ENCODE results near the gene ENOPH1. TPM values are rescaled to one million over a fixed set of nuclear protein-coding genes. Genes with fewer than 3 reads are reported as not detected.

Gene ENOPH1
- total and polyA plus RNA-seq, 2 of the 4 experiments (the other 2 are of a cell fraction): 18.0 to 36.0 TPM

DNA sequence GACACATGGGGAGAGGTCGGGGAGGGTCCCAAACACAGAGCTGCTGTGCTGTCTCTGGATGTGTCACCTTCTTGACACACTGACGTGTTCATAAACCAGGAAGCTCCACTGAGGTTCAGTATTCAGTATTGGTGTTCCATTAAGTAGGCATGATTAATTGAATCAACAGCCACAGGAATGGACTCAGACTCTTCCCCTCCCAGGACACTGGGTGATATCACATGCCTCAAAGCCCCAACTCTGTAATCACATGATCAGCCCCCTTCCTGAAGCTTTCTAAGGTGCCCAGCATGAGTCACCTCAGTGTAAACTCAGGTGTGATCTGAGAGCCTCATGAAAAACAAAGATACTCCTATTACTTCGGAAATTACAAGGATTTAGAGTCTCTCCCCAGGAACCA, 35.5 kb upstream of the ENOPH1 start:
- no peak overlapping the region for H2AK5ac ChIP-seq (ENCODE audit: low read depth, low read length)
- H4K8ac ChIP-seq (ENCODE audit: low read depth in 2 of 2, low read length in 2 of 2): no peak overlapping the region
- H3K56ac ChIP-seq (ENCODE audit: extremely low read depth, insufficient read depth, low read length): no peak overlapping the region
- H3K4me2 ChIP-seq (ENCODE audit: low read depth, low read length): no peak overlapping the region
- no peaks in the 10 kb centered on the region for H3K4me1 ChIP-seq (ENCODE audit: control insufficient read depth, insufficient read depth, low read length)
- no peak for ATAC-seq (ENCODE audit: low read depth)
- no CpG with 5 or more reads among the region's 3 CpGs for WGBS, 2 experiments (ENCODE audit: extremely low coverage in 2 of 2, insufficient read length in 1 of 2)
- H3K27ac ChIP-seq (ENCODE audit: insufficient read depth, low read length): no peak overlapping the region
- in situ Hi-C loops (cut with MboI; ENCODE audit: low sequenced_read_pairs) (no loop called here), intact Hi-C loops (cut with micrococcal nuclease) (no loop called here), dilution Hi-C loops (cut with HindIII; ENCODE audit: low sequenced_read_pairs, unreplicated experiment) (no loop called here)
- H3K4me3 ChIP-seq (ENCODE audit: insufficient read depth, low read depth, low read length): no peak overlapping the region
- no peaks in the 10 kb centered on the region; the same call in 1 of the 2 replicates for H3K9me1 ChIP-seq (ENCODE audit: insufficient read depth, low read length)
- no peak overlapping the region for H2AK9ac ChIP-seq (replicated peaks; ENCODE audit: low read depth, low read length, poor library complexity)
- H3K23ac ChIP-seq (ENCODE audit: low read depth, low read length): no peak overlapping the region
- no peak overlapping the region for H3K4ac ChIP-seq (ENCODE audit: low read depth, low read length)
- H4K91ac ChIP-seq (ENCODE audit: insufficient read depth, low read depth, low read length): no peak overlapping the region
- no peak for DNase-seq
- no peaks in the 10 kb centered on the region for H3K79me1 ChIP-seq (ENCODE audit: low read depth in 1 of 2, low read length in 2 of 2)
- H2BK120ac ChIP-seq (ENCODE audit: low read depth, low read length): no peak overlapping the region
- H3K14ac ChIP-seq (replicated peaks; ENCODE audit: low read depth, low read length): no peak overlapping the region
- BruUV-seq (replicated peaks): no TSS peak
- no peak overlapping the region for H3K18ac ChIP-seq (ENCODE audit: low read depth, low read length)
- TF ChIP-seq BHLHE40 (IDR thresholded peaks at IDR 0.05; ENCODE audit: low read depth, low read length): no peak
- TF ChIP-seq SMC3 (IDR thresholded peaks at IDR 0.05; ENCODE audit: low read depth, low read length): no peak
- TF ChIP-seq POLR2A (IDR thresholded peaks at IDR 0.05; ENCODE audit: low read depth, low read length): no peak
- no peak for TF ChIP-seq CHD1 (IDR thresholded peaks at IDR 0.05; ENCODE audit: low read depth, low read length)
- TF ChIP-seq, protein P1, sequence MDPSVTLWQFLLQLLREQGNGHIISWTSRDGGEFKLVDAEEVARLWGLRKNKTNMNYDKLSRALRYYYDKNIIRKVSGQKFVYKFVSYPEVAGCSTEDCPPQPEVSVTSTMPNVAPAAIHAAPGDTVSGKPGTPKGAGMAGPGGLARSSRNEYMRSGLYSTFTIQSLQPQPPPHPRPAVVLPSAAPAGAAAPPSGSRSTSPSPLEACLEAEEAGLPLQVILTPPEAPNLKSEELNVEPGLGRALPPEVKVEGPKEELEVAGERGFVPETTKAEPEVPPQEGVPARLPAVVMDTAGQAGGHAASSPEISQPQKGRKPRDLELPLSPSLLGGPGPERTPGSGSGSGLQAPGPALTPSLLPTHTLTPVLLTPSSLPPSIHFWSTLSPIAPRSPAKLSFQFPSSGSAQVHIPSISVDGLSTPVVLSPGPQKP (IDR thresholded peaks at IDR 0.05; ENCODE audit: borderline replicate concordance, low read depth, low read length): no peak
- TF ChIP-seq, protein P2, sequence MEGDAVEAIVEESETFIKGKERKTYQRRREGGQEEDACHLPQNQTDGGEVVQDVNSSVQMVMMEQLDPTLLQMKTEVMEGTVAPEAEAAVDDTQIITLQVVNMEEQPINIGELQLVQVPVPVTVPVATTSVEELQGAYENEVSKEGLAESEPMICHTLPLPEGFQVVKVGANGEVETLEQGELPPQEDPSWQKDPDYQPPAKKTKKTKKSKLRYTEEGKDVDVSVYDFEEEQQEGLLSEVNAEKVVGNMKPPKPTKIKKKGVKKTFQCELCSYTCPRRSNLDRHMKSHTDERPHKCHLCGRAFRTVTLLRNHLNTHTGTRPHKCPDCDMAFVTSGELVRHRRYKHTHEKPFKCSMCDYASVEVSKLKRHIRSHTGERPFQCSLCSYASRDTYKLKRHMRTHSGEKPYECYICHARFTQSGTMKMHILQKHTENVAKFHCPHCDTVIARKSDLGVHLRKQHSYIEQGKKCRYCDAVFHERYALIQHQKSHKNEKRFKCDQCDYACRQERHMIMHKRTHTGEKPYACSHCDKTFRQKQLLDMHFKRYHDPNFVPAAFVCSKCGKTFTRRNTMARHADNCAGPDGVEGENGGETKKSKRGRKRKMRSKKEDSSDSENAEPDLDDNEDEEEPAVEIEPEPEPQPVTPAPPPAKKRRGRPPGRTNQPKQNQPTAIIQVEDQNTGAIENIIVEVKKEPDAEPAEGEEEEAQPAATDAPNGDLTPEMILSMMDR (conservative IDR thresholded peaks at IDR 0.05; ENCODE audit: low read depth, low read length): no peak
- TF ChIP-seq RFX5 (IDR thresholded peaks at IDR 0.05; ENCODE audit: low read depth, low read length): no peak
- TF ChIP-seq, protein P3, sequence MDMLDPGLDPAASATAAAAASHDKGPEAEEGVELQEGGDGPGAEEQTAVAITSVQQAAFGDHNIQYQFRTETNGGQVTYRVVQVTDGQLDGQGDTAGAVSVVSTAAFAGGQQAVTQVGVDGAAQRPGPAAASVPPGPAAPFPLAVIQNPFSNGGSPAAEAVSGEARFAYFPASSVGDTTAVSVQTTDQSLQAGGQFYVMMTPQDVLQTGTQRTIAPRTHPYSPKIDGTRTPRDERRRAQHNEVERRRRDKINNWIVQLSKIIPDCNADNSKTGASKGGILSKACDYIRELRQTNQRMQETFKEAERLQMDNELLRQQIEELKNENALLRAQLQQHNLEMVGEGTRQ (IDR thresholded peaks at IDR 0.05; ENCODE audit: low read depth, low read length): no peak
- TF ChIP-seq MAFK (IDR thresholded peaks at IDR 0.05; ENCODE audit: low read depth, low read length): no peak
- TF ChIP-seq NFE2L2 (IDR thresholded peaks at IDR 0.05; ENCODE audit: low read depth, low read length): no peak
- TF ChIP-seq RAD21 (IDR thresholded peaks at IDR 0.05; ENCODE audit: low read length): no peak
- no peak for TF ChIP-seq FOS (IDR thresholded peaks at IDR 0.05; ENCODE audit: low read depth, low read length)
- TF ChIP-seq MAZ (IDR thresholded peaks at IDR 0.05; ENCODE audit: borderline replicate concordance, low read depth, low read length): no peak
- no peak for TF ChIP-seq MXI1 (IDR thresholded peaks at IDR 0.05; ENCODE audit: borderline replicate concordance, low read depth, low read length)
- TF ChIP-seq CEBPB (IDR thresholded peaks at IDR 0.05; ENCODE audit: low read depth, low read length): no peak
- no peak for TF ChIP-seq RCOR1 (IDR thresholded peaks at IDR 0.05; ENCODE audit: insufficient replicate concordance, low read length)
- ChIA-PET POLR2A (ENCODE audit: unreplicated experiment) (no interaction called here), CTCF (interaction anchor here (0.8 kb wide), 1 partner anchor 11 kb away, joined by 3 read pairs; no protein-coding TSS in a partner anchor)
- H3K27me3 ChIP-seq (ENCODE audit: control insufficient read depth, insufficient read depth, low read length): no peaks in the 10 kb centered on the region
- no peak overlapping the region for H4K5ac ChIP-seq (ENCODE audit: low read depth, low read length)
- no peak overlapping the region for H2BK5ac ChIP-seq (ENCODE audit: low read depth, low read length, poor library complexity, severe bottlenecking)
- no peak overlapping the region for H3K9ac ChIP-seq (ENCODE audit: low read depth, low read length)
- no peaks in the 10 kb centered on the region for H3K36me3 ChIP-seq (ENCODE audit: control insufficient read depth, insufficient read depth, low read length)
- H2BK20ac ChIP-seq (ENCODE audit: low read depth, low read length): no peak overlapping the region
- no peaks in the 10 kb centered on the region for H4K20me1 ChIP-seq (ENCODE audit: insufficient read depth, low read length)
- no peak overlapping the region for H2BK15ac ChIP-seq (ENCODE audit: low read depth, low read length)
- no peak overlapping the region for H2AFZ ChIP-seq (replicated peaks; ENCODE audit: low read length, poor library complexity)
- no peaks in the 10 kb centered on the region for H3K9me3 ChIP-seq (ENCODE audit: control insufficient read depth, insufficient read depth, low read length)
